ENCODE measurements around the gene ACAA1. TPM values are rescaled to one million over a fixed set of nuclear protein-coding genes. Genes with fewer than 3 reads are reported as not detected.

ACAA1 gene
- total and polyA plus RNA-seq, 2 of the 13 experiments (the other 11 are each of a cell fraction or from before 2014, with no cell fraction given), result 60.8 to 188 TPM

DNA sequence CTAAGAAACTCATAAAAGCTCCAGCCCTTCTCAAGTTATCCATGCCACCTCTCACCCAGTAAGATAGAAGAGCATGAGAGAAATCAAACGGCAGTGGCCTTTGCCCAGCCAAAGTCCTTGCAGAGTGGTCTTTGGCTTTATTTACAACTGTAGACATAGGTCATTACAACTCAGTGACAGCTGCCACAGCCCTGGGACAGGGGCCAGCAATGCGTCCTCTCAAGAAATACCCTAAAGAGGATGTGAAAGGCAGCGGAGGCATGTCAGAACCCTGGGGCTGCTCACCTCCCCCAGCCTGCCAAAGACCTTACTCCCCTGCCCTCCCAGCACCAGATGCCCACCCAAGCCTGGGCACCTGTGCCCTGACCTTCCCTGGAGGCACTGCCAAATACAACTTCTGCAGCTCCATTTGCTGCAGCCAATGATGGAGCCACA lies 6.3 kb downstream of the ACAA1 start (continued):
- no peak; the same call in 1 of the 2 replicates for TF ChIP-seq MTA1 (CRISPR knock-in tag; IDR thresholded peaks at IDR 0.05; ENCODE audit: borderline replicate concordance)
- 0 out of 2 replicates have a peak, but pooled peaks have one; percentile 37 for TF ChIP-seq ZNF788 (CRISPR knock-in tag; IDR thresholded peaks at IDR 0.05; ENCODE audit: borderline replicate concordance)
- TF ChIP-seq SSRP1 (CRISPR knock-in tag; IDR thresholded peaks at IDR 0.05), result no peak
- TF ChIP-seq ZSCAN29 (CRISPR knock-in tag; conservative IDR thresholded peaks at IDR 0.05), result no peak
- TF ChIP-seq, protein P1, sequence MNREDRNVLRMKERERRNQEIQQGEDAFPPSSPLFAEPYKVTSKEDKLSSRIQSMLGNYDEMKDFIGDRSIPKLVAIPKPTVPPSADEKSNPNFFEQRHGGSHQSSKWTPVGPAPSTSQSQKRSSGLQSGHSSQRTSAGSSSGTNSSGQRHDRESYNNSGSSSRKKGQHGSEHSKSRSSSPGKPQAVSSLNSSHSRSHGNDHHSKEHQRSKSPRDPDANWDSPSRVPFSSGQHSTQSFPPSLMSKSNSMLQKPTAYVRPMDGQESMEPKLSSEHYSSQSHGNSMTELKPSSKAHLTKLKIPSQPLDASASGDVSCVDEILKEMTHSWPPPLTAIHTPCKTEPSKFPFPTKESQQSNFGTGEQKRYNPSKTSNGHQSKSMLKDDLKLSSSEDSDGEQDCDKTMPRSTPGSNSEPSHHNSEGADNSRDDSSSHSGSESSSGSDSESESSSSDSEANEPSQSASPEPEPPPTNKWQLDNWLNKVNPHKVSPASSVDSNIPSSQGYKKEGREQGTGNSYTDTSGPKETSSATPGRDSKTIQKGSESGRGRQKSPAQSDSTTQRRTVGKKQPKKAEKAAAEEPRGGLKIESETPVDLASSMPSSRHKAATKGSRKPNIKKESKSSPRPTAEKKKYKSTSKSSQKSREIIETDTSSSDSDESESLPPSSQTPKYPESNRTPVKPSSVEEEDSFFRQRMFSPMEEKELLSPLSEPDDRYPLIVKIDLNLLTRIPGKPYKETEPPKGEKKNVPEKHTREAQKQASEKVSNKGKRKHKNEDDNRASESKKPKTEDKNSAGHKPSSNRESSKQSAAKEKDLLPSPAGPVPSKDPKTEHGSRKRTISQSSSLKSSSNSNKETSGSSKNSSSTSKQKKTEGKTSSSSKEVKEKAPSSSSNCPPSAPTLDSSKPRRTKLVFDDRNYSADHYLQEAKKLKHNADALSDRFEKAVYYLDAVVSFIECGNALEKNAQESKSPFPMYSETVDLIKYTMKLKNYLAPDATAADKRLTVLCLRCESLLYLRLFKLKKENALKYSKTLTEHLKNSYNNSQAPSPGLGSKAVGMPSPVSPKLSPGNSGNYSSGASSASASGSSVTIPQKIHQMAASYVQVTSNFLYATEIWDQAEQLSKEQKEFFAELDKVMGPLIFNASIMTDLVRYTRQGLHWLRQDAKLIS (CRISPR knock-in tag; IDR thresholded peaks at IDR 0.05), result no peak
- TF ChIP-seq BRD4 (CRISPR knock-in tag; IDR thresholded peaks at IDR 0.05), result no peak
- TF ChIP-seq SMARCC2 (IDR thresholded peaks at IDR 0.05), result no peak
- TF ChIP-seq CBFB (CRISPR knock-in tag; IDR thresholded peaks at IDR 0.05), result no peak
- peak; percentile 41; the same call in 1 of the 2 replicates for TF ChIP-seq ZNF782 (CRISPR knock-in tag; IDR thresholded peaks at IDR 0.05; ENCODE audit: borderline replicate concordance)
- TF ChIP-seq, protein P2, sequence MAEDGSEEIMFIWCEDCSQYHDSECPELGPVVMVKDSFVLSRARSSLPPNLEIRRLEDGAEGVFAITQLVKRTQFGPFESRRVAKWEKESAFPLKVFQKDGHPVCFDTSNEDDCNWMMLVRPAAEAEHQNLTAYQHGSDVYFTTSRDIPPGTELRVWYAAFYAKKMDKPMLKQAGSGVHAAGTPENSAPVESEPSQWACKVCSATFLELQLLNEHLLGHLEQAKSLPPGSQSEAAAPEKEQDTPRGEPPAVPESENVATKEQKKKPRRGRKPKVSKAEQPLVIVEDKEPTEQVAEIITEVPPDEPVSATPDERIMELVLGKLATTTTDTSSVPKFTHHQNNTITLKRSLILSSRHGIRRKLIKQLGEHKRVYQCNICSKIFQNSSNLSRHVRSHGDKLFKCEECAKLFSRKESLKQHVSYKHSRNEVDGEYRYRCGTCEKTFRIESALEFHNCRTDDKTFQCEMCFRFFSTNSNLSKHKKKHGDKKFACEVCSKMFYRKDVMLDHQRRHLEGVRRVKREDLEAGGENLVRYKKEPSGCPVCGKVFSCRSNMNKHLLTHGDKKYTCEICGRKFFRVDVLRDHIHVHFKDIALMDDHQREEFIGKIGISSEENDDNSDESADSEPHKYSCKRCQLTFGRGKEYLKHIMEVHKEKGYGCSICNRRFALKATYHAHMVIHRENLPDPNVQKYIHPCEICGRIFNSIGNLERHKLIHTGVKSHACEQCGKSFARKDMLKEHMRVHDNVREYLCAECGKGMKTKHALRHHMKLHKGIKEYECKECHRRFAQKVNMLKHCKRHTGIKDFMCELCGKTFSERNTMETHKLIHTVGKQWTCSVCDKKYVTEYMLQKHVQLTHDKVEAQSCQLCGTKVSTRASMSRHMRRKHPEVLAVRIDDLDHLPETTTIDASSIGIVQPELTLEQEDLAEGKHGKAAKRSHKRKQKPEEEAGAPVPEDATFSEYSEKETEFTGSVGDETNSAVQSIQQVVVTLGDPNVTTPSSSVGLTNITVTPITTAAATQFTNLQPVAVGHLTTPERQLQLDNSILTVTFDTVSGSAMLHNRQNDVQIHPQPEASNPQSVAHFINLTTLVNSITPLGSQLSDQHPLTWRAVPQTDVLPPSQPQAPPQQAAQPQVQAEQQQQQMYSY (CRISPR knock-in tag; IDR thresholded peaks at IDR 0.05), result no peak
- no peak for TF ChIP-seq ZNF354B (CRISPR knock-in tag; IDR thresholded peaks at IDR 0.05)
- no peak for TF ChIP-seq CREB1 (IDR thresholded peaks at IDR 0.05)
- no peak for TF ChIP-seq CREB1 (CRISPR knock-in tag; IDR thresholded peaks at IDR 0.05)
- no peak for TF ChIP-seq RARG (CRISPR knock-in tag; IDR thresholded peaks at IDR 0.05; ENCODE audit: low read depth)
- no peak for TF ChIP-seq TOPORS (CRISPR knock-in tag; IDR thresholded peaks at IDR 0.05)
- TF ChIP-seq MTA3 (CRISPR knock-in tag; IDR thresholded peaks at IDR 0.05), result no peak
- no peak; the same call in 1 of the 2 replicates for TF ChIP-seq SNAPC2 (CRISPR knock-in tag; IDR thresholded peaks at IDR 0.05)
- no peak for TF ChIP-seq ZNF282 (IDR thresholded peaks at IDR 0.05; ENCODE audit: partially characterized antibody)
- TF ChIP-seq DNMT1 (CRISPR knock-in tag; IDR thresholded peaks at IDR 0.05), result no peak
- TF ChIP-seq, protein P3, sequence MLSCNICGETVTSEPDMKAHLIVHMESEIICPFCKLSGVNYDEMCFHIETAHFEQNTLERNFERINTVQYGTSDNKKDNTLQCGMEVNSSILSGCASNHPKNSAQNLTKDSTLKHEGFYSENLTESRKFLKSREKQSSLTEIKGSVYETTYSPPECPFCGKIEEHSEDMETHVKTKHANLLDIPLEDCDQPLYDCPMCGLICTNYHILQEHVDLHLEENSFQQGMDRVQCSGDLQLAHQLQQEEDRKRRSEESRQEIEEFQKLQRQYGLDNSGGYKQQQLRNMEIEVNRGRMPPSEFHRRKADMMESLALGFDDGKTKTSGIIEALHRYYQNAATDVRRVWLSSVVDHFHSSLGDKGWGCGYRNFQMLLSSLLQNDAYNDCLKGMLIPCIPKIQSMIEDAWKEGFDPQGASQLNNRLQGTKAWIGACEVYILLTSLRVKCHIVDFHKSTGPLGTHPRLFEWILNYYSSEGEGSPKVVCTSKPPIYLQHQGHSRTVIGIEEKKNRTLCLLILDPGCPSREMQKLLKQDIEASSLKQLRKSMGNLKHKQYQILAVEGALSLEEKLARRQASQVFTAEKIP (CRISPR knock-in tag; IDR thresholded peaks at IDR 0.05; ENCODE audit: borderline replicate concordance), result no peak
- TF ChIP-seq ZNF121 (CRISPR knock-in tag; IDR thresholded peaks at IDR 0.05), result no peak
- no peak for TF ChIP-seq ZNF556 (CRISPR knock-in tag; IDR thresholded peaks at IDR 0.05; ENCODE audit: borderline replicate concordance)
